NOMO-1 (cell line): ENCODE measurements around the gene MIS18A.
"Not testable (repeated sequence)": the region's sequence is repeated elsewhere in the genome, so short reads cannot be mapped to it uniquely, and the experiment has no call there.

ENCODE experiments used
- DNase-seq, 2 experiments: peaks; one replicate each; lab custom pipeline; 2025; ENCODE audit not compliant: unreplicated experiment in 2 of 2; lab: John Stamatoyannopoulos, UW

The MIS18A gene, protein sequence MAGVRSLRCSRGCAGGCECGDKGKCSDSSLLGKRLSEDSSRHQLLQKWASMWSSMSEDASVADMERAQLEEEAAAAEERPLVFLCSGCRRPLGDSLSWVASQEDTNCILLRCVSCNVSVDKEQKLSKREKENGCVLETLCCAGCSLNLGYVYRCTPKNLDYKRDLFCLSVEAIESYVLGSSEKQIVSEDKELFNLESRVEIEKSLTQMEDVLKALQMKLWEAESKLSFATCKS

DNA sequence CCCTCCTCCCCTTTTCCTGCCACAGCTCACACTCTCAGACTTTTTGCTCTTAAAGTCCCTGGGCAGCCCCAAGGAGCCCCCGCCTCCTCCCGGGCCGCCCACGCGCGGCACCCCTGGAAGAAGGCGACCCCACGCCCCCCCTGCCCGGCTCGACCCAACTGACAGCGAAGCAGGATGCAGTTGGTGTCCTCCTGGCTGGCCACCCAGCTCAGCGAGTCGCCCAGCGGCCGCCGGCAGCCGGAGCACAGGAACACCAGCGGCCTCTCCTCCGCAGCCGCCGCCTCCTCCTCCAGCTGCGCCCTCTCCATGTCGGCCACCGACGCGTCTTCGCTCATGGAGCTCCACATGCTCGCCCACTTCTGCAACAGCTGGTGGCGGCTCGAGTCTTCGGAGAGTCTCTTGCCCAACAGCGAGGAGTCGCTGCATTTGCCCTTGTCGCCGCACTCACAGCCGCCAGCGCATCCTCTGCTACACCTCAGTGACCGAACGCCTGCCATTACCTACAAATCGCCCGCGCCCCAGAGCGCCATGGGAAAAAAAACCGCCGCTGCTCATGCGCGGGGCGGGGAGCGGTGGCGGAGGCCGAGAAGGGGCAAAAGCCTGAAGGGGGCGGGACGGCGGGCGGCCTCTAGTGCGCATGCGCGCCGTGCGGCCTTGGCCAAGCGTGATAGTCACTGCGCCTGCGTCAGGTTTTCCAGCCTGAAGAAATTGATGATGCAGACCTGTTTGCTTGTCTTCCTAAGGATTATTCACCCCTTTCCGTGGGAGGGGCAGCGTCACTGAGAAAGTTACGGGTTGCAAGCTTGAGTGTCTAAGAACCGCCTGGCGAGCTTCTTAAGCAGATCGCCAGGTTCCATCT is at the start of gene MIS18A:
Gene MIS18A (minus strand): TSS at position 532 of the 859 bp plus-strand sequence. CDS start 35 bp downstream, at position 497.
- peak; percentile 90 to 97 for DNase-seq

DNA sequence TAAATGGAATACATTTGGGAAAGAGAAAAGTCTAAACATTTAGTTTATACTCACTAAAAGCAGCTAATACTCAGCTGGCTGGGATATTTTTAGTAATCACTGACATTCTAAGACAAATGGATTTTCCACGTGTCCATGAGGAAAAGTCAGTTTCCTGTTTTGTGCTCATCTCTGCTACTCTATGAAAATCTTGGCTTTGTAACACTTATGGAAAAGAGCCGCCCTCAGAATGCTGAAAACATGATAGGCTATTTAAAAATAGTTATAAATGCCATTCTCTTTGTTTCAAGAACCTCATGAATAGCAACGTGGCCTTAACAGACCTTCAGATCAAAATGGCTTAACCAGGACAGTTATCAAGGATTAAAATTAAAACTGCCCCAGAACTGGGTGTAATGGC is 49.7 kb upstream of the MIS18A start:
- DNase-seq, result no peak

DNA sequence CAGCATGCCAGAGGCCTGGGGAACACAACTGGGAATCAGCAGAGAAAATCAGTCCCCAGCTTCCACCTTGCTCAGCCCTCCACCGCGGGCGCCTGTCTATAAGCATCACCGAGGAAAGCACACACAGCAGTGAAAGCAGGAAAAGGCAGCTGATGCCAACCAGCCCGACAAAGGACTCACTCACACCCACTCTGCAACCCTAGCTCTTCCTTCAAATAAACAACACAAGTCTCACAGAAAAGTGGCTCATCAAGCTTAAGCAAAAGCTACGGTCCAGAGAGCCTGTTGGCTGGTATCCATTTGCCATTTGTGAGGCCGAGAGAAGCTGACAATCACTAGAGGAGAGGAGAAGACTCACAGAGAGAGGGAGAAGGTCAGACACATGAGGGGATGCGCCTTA is 46.9 kb upstream of the MIS18A start:
- no peak for DNase-seq

DNA sequence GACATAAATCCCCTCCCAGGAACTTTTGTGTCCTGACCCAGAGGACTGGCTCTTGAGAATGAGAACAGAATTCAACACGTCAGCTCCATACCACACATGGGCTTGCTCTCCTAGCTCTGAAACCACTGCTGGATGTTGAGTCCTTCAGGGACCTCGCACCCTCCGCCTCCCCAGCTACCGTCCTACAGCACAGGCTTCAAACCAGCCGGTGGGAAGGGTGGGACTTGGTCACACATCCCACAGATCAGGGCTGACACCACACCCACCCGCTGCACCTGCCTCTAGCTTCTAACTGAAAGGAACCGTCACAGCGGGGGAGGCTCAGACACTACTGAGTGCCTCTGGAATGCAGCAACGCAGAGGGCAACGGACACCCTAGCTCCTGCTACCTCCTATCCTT is 43.8 kb upstream of the MIS18A start:
- no peak for DNase-seq

DNA sequence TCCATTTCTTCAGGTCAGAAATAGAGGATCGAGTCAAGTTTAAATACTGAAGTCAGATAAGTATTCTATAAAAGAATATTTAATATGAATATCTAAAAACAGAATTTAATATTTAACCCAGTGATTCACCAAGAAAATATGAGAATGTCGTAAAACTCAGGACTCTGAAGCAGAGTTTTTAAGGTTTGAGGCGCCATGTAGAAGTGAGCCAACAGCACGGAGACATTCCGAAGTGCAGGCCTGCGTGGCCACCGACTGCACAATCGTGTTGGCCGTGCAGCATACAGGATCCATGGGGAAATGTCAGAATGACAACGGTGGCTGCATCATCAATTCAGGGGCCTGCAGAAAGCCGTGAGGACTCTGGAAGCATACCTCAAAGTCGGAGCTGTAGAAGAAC is 43.3 kb upstream of the MIS18A start:
- DNase-seq, result no peak

DNA sequence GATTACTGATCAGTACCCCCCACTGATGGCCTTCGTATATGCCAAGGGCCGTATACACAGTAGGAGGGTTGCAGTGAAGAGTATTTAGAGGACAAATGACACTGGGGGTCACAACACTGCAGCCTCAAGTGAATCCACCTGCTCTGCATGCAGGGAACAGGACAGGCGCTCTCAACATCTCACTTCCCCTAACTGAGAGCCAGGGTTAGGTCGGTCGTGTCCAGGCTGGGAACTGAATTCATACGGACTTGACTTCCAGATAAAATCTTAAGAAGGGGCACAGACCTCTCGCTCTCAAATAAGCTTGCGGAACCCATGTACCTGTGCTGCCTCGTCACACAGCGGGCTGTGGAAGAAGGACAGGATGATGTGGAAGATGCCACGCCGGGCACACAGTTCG is 42.6 kb upstream of the MIS18A start:
- DNase-seq, result no peak

DNA sequence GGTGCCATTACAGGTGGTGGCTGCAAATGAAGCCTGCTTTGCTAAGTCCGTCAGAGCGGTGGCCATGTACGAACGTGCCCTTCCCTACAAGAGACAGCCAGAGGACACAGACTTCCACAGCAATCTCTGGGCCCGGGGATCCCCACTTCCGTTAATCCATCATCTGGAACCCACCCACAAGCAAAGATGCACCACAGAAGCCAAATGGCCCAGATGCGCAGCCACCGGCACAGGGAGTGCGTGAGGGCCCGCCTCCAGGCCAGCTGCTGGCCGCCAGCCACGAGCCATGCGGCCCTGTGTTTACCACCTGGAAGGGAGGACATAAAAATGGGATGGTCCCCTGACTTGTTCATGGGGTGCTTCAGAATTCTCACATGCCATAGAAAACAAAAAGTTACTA is 41.9 kb upstream of the MIS18A start:
- DNase-seq, result no peak

DNA sequence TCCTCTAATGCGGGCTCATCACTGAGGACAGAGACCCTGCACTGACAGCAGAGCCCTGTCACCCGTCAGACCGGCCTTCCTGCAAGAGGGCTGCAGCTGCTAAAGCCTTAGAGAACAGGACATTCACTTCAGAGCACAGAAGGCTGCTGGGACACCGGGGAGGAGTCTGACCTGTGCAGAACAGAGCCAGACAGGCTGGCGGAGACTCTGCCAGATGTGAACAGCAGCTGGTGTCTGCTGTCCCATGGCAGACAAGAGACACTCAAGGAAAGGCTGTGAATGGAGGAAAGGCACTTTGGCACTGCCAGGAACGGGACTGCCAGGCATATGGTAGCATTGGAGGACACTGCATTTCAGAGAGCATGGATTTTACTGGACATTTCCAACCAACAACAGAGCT is 41.2 kb upstream of the MIS18A start:
- DNase-seq, result no peak

DNA sequence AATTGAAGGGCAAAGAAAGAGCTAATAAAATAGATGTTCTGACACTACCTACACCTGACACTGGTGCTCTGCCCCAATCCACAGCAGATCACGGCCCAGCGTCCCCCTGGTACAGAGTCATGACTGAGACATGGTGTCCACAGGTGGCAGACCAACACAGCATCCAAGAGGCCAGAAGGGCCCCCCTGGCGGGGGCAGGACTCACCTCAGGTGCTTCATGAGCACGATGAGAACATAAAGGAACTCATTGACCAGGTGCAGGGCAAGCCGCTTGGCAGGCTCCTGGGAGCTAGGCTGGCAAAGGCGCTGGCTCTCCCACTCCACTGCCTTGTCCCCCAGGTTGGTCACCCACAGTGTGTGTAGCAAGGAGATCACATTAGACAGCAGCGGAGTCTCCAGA is 40.2 kb upstream of the MIS18A start:
- DNase-seq, result no peak

DNA sequence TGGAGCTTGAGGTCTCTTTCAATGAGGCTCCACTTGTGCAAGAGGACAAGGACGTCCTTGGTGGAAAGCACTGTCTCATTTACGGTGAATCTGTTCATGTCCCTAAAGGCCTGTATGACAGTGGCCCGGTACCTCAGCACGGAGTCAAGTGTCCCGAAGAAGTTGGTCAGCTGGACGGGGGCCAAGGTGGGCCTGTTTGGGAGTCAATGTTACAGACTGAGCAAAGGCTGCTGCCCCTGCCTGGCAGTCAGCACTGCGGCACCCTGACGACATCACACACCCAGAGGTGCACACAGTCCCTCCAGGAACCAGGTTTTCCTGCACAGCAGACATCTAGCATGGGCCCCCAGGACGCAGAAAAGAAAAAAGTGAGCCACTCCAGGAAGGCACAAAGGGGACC is 38.9 kb upstream of the MIS18A start:
- no peak for DNase-seq

DNA sequence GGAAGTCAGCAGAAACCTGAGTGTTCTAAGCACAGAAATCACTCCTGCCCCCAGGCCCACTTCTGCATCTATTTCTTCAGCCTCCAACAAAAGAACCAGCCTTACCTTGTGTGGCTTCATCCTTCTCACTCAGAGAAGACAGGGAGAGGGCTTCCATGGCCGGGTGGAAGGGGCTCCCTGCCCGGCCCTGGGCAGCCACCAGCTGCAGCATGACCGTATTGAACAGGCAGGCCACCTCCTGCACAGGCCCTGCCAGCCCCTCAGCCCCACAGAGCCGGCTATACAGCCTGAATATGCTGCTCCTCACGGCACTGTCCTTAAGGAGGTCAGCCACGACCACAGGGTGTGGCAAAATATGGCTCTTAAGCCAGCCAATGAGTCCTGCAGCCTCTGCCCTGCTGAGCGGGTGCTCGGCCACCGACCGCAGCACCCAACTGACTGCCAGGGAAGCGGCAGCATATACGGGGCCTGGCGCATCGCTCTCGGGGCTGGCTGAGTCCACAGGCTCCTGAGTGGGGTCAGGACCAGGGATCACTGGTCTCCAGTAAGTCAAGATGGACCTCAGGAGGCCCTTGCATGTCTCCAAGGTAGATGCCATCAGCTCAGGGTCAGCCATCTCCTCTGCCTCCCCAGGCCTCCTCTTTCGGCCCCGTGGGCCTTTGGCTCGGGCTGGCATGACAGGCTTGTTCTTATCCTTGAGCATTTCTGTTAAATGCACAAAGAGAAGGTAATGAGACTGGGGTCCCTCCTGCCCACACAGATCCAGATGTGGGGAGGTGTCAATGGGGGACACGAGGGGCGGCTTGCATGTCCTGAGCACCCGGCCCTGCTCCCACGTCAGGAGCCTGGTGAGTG is 37.7 kb upstream of the MIS18A start:
- DNase-seq, result no peak

DNA sequence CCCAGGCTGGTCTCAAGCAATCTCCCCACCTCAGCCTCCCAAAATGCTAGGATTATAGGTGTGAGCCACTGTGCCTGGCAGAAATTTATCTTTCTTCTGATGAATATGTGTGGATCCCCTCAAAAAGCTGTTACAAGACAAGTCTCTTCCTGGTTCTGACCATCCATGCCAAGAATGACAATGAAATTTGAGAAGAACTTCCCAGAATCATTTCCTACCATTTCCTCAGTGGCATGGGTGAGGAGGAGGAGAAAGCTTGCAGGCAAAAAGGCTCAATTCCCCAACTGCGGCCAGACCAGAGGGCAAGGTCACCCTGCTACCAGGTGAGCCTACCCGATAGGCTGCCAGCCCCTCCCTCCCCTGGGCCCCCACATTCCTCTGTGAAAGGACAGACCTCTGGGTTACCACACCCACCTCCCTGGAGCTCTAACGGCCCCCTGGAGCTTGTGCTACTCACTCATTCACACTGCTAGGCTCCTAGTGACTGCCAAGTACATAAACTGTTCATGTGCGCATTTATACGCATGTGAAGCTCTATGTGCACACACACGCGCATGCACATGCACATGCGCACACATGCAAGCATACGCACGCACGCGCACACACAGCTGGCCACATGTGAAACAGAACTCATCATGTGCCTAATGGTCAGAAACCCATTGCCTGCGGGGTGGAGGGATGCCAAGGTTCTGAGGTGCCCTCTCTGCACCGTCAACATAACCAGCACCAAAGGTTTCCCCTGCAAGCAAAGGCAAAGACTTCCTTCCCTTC is 36.8 kb upstream of the MIS18A start:
- DNase-seq, result no peak

DNA sequence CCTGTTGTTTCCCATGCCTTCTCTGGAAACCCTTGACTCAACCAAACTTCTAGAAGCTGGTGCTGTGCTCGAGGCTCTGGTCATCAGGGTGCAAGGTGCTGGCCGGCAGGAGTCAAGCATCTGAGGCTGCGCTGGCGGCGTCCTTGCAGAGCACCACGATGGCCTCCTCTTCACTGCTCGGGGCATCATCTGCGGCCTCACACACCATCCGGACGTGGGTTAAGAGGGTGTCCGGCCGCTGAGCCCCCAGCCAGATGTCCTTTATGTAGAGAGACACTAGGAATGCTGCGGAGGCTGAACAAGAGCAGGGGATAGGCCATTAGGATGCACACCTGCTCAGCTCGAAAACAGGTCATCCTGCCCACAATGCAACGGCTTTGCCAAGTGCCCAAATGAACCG is 36.0 kb upstream of the MIS18A start:
- DNase-seq, result no peak

DNA sequence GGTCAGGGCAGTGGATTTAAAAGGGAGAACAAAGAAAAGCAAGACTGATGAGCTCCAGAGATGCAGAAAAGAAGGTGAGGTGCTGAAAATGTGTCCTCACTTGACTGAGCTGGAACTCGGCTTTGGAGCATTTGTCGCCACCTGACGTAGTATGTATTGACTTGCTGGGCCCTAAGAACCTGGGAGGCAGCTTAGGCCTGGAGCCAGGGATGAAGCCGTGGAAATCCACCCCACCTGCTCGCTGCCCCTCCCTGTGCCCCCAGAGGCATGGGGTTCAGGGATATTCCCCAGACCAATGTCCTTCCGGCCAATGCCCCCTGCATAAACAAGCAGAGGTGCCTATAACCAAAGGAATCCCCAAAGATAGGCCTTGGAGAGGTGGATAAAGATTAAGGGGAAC is 34.1 kb upstream of the MIS18A start:
- no peak for DNase-seq

DNA sequence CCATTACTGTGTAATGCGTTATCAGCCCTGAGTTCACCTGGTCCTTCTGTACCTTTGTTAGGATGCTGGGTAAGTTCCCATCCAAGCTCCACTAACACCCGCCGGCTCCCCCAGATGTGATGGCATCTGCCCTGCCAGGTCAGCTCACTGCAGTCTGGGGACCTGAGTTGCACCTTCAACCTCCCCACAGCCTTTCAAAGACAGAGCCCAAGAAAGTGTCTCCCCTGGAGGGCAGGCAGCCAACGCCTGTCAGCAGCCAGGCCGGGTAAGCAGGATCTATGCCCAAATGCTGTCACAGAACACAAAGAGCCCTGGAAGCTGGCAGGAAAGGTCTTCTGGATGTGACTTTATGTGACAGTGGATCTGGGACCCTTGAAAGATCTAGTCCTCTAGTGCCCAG is 33.5 kb upstream of the MIS18A start:
- no peak for DNase-seq

DNA sequence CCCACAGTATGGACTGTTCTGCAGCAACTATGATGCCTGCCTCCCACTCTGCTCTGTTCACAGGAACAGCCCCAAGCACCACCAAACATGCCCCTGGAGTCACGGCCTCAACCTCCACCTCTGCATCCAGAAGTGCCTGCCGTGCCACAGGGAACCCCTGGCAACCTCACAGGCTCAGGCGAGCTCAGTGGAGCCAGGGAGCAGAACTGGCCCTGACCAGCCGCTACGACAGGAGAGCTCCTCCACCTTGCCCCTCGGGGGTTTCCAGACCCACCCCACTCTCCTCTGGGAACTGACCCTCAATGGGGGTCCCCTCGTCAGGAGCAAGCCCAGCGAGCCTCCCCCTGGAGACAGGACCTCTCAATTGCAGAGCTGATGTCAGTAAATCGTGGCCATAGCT is 32.8 kb upstream of the MIS18A start:
- DNase-seq, result no peak

DNA sequence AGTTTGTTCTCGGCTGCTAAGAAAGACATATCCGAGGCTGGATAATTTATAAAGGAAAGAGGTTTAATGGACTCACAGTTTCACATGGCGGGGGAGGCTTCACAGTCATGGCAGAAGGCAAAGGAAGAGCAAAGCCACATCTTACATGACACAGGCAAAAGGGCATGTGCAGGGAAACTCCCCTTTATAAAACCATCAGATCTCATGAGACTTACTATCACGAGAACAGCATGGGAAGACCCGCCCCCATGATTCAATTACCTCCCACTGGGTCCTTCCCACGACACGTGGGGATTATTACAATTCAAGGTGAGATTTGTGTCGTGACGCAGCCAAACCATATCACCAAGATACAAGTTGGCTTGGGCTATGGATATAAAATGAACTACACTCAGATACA is 32.1 kb upstream of the MIS18A start:
- DNase-seq, result not testable (repeated sequence)

DNA sequence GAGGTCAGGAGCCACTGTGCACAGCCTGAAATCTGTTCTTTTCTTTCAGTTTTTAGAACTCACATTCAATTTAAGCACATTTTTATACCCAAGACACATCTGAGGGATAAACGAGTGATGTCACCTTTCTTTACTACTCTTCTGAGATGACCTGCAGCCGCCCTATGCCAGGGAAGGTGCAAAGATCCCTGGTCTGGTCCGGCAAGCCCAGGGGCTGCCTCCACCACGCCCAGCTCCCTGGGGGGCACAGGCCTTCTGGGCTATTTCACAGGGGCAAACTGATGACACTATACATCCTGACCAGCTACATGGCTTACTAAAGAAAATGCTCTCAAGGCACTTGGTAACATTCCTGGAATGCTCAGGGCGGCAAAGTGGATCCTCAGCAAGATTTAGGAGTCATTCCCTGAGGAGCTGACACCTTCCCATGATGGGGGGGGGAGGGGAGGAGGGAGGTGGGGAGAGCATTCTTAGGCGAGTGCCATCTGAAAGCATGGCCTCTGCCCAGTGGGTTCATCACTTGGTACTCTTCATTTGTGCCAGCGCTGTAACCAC is 31.1 kb upstream of the MIS18A start:
- no peak for DNase-seq

DNA sequence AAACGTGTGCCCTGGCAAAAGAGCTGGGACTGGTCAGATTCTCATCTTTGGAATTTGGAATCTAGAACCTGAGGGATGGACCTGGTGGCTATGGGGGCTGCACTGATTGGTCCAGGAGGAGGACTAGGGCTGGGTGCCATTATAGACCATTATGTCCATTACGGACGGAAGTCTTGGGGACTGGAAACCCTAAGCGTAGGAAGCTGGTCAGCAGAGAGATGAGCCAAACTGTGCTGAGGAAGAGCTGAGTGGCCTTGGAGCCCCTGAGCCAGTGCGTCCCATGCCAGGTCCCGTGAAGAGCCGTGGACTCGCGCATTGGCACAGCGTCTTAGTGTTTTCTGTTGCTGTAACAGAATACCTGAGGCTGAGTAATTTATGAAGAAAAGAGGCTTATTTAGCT is 29.8 kb upstream of the MIS18A start:
- DNase-seq, result no peak

DNA sequence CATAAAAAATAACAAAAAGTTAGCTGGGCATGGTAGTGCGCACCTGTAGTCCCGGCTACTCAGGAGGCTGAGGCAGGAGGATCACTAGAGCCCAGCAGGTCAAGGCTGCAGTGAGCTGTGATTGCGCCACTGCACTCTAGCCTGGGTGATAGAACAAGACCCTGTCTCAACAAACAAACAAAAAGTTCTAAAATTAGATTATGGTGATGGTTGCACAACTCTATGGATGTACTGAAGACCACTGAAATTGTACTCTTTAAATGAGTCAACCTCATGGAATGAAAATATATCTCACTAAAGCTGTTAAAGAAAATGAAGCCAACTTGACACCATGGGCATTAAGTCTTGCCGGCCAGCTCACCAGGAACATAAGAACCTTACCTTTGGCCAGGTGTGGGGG is 28.9 kb upstream of the MIS18A start:
- DNase-seq, result no peak
